NCI-H1436 treated with DMSO at 0.1 percent for 48 hours (cell line): ENCODE measurements around the gene TIMM8A.
"Not testable (repeated sequence)": the region's sequence is repeated elsewhere in the genome, so short reads cannot be mapped to it uniquely, and the experiment has no call there.

Source experiments
- DNase-seq: peaks from one replicate; lab custom pipeline; 2025; lab: John Stamatoyannopoulos, UW

TIMM8A gene

GRCh38 chrX:101359966-101360365 lies 11.4 kb upstream of the TIMM8A start:
- DNase-seq, result no peak

DNA sequence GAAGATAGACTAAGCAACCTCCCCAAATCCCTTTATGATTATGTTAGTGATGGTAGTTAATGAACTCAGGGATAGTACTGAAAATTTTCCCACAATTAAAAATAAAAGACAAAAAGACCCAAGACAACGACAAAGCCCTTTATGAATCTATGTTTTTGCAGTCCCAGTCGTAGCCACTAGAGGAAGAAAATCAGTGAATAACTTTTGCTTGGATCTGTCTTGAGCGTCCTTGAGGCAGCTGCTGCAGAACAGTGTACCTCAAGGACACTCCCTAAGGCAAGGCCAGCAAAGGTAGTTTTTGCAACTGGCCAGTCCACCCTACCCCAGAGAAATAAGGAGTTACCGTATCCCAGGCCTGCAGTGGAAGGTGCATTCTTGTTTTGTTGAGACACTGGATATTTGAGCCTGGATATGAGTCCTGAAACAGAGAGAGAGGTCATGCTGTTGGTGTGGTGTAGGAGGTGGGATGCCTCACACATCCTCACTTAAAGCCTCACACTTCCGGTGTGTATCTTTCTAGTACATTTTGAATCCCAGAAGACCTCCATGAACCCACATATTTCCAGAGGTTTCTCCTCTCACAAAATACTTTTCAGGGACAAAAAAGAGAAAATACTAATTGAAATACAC lies 8.7 kb upstream of the TIMM8A start:
- no peak for DNase-seq

GRCh38 chrX:101349193-101349562 lies 636 bp upstream of the TIMM8A start:
- no peak for DNase-seq

- DNase-seq, result no peak
Measured at GRCh38 chrX:101347859-101348451, 587 bp downstream of the TIMM8A start.

- no peak for DNase-seq
Measured at GRCh38 chrX:101337776-101338271, 10.7 kb downstream of the TIMM8A start.

DNA sequence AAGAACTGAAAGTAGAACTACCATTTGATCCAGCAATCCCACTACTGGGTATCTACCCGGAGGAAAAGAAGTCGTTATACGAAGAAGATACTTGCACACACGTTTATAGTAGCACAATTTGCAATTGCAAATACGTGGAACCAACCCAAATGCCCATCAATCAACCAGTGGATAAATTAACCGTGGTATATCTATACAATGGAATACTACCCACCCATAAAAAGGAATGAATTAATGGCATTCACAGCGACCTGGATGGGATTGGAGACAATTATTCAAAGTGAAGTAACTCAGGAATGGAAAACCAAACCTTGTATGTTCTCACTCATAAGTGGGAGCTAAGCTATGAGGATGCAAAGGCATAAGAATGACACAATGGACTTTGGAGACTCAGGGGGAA lies 14.2 kb downstream of the TIMM8A start:
- DNase-seq, result not testable (repeated sequence)

GRCh38 chrX:101326600-101326999 lies 21.9 kb downstream of the TIMM8A start:
- not testable (repeated sequence) for DNase-seq

DNA sequence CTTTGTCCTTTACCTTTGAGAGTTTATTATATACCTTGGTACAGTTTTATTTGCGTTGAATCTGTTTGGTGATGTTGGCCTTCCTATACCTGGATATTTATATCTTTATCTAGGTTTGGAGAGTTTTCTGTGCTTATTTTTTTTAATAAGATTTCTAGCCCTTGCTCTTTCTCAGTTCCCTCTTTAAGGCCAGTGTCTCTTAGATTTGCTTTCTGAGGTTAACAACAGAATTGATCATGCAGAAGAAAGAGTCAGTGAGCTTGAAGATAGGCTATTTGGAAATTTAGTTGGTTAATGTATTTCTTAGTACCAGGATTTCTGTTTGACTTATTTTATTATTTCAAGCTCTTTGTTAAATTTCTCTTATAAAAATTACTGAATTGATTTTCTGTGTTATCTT lies 44.8 kb downstream of the TIMM8A start:
- DNase-seq, result no peak
